GM21786 (cell line): ENCODE data around the gene ZDHHC7.
A peak's percentile ranks its signal among the peaks of the same experiment; 100 is the strongest.
"Not testable (repeated sequence)": the region's sequence is repeated elsewhere in the genome, so short reads cannot be mapped to it uniquely, and the experiment has no call there.

Experiments used
- ATAC-seq: cut with Tn5 transposase; IDR thresholded peaks from one replicate; pipeline ENCODE4 v1.9.1; 2021; ENCODE audit not compliant: unreplicated experiment

ZDHHC7 gene

GRCh38 chr16:85010931-85011845 lies at the start of gene ZDHHC7:
ZDHHC7 (minus strand) TSS chr16:85011535; CDS start chr16:84990618, 20,917 bp downstream.
- ATAC-seq: peak; percentile 90

GRCh38 chr16:85058909-85059308 lies 47.6 kb upstream of the ZDHHC7 start:
- no peak for ATAC-seq

GRCh38 chr16:85057948-85058347 lies 46.6 kb upstream of the ZDHHC7 start:
- no peak for ATAC-seq

GRCh38 chr16:85057212-85057889 lies 46.0 kb upstream of the ZDHHC7 start:
- ATAC-seq: no peak

- no peak for ATAC-seq
Measured at GRCh38 chr16:85056211-85056748, 44.9 kb upstream of the ZDHHC7 start.

- peak; percentile 87 for ATAC-seq
Measured at GRCh38 chr16:85055493-85056210, 44.3 kb upstream of the ZDHHC7 start.

GRCh38 chr16:85054948-85055492 lies 43.7 kb upstream of the ZDHHC7 start:
- no peak for ATAC-seq

GRCh38 chr16:85054321-85054720 lies 43.0 kb upstream of the ZDHHC7 start:
- ATAC-seq: not testable (repeated sequence)

- ATAC-seq: no peak
Measured at GRCh38 chr16:85052536-85052935, 41.2 kb upstream of the ZDHHC7 start.

- no peak for ATAC-seq
Measured at GRCh38 chr16:85051683-85052082, 40.3 kb upstream of the ZDHHC7 start.

GRCh38 chr16:85051067-85051581 lies 39.8 kb upstream of the ZDHHC7 start:
- no peak for ATAC-seq

- no peak for ATAC-seq
Measured at GRCh38 chr16:85049706-85050305, 38.5 kb upstream of the ZDHHC7 start.

- no peak for ATAC-seq
Measured at GRCh38 chr16:85048921-85049562, 37.7 kb upstream of the ZDHHC7 start.

GRCh38 chr16:85047867-85048455 lies 36.6 kb upstream of the ZDHHC7 start:
- no peak for ATAC-seq

- ATAC-seq: no peak
Measured at GRCh38 chr16:85046931-85047866, 35.9 kb upstream of the ZDHHC7 start.

GRCh38 chr16:85046472-85046916 lies 35.2 kb upstream of the ZDHHC7 start:
- no peak for ATAC-seq

- no peak for ATAC-seq
Measured at GRCh38 chr16:85045641-85046471, 34.5 kb upstream of the ZDHHC7 start.
